GM12878 (cell line): ENCODE measurements around the gene BEST2. TPM values are rescaled to one million over a fixed set of nuclear protein-coding genes. Genes with fewer than 3 reads are reported as not detected.

Source experiments
- BCL11A ChIP-seq: IDR thresholded peaks from 2 replicates; pipeline ENCODE4 v1.6.1; 2011; ENCODE audit warnings: low read depth, low read length
- CEBPB ChIP-seq, 2 experiments: fragments of 150-350 bp in 1 of 2; IDR thresholded peaks; 2 replicates each; pipeline ENCODE4 v1.6.1; 2012 to 2014; ENCODE audit warnings: low read depth in 2 of 2, low read length in 2 of 2, borderline replicate concordance in 1 of 2, inconsistent platforms in 1 of 2
- HCFC1 ChIP-seq: fragments of 150-350 bp; IDR thresholded peaks from 2 replicates; pipeline ENCODE4 v1.6.1; 2014; ENCODE audit warnings: low read length
- JUND ChIP-seq: IDR thresholded peaks from 2 replicates; pipeline ENCODE4 v1.6.1; 2012; ENCODE audit warnings: low read depth, mild to moderate bottlenecking, low read length, improper control_type of control experiment, moderate library complexity
- MEF2B ChIP-seq: fragments of 450-650 bp; IDR thresholded peaks from 2 replicates; pipeline ENCODE4 v1.6.1; 2018; ENCODE audit warnings: mild to moderate bottlenecking, moderate library complexity; ENCODE audit not compliant: partially characterized antibody, poor library complexity, severe bottlenecking
- MXI1 ChIP-seq: fragments of 150-350 bp; IDR thresholded peaks from 2 replicates; pipeline ENCODE4 v1.6.1; 2011; ENCODE audit warnings: low read depth, mild to moderate bottlenecking, inconsistent platforms, low read length, improper control_type of control experiment
- MYC ChIP-seq: IDR thresholded peaks from 2 replicates; pipeline ENCODE4 v1.6.1; 2011; ENCODE audit warnings: mild to moderate bottlenecking, low read length, moderate library complexity, inconsistent platforms; ENCODE audit not compliant: insufficient read depth, insufficient replicate concordance, insufficient read length, severe bottlenecking
- NFYA ChIP-seq: IDR thresholded peaks from 2 replicates; pipeline ENCODE4 v1.6.1; 2011; ENCODE audit warnings: low read depth, mild to moderate bottlenecking, low read length, improper control_type of control experiment, borderline replicate concordance
- PAX5 ChIP-seq: IDR thresholded peaks from 2 replicates; pipeline ENCODE4 v1.6.1; 2011; ENCODE audit warnings: low read depth, low read length, borderline replicate concordance
- POLR2AphosphoS2 ChIP-seq: IDR thresholded peaks from 2 replicates; pipeline ENCODE4 v1.6.1; 2011; ENCODE audit warnings: low read depth, mild to moderate bottlenecking, low read length, improper control_type of control experiment, moderate library complexity
- RCOR1 ChIP-seq: conservative IDR thresholded peaks from 2 replicates; pipeline ENCODE4 v1.6.1; 2012; ENCODE audit warnings: low read depth, low read length, improper control_type of control experiment
- TCF3 ChIP-seq: IDR thresholded peaks from 2 replicates; pipeline ENCODE4 v1.6.1; 2012; ENCODE audit warnings: low read depth, mild to moderate bottlenecking, low read length, borderline replicate concordance; ENCODE audit not compliant: insufficient read depth
- ZBED1 ChIP-seq: IDR thresholded peaks from 2 replicates; pipeline ENCODE4 v1.6.1; 2016; ENCODE audit warnings: borderline replicate concordance
- ZNF207 ChIP-seq: fragments of 450-650 bp; IDR thresholded peaks from 2 replicates; pipeline ENCODE4 v1.6.1; 2014; ENCODE audit warnings: antibody characterized with exemption, mild to moderate bottlenecking, borderline replicate concordance
- ZNF217 ChIP-seq: fragments of 450-650 bp; IDR thresholded peaks from 2 replicates; pipeline ENCODE4 v1.6.1; 2017; ENCODE audit warnings: antibody characterized with exemption, mild to moderate bottlenecking
- ZNF24 ChIP-seq: fragments of 450-650 bp; IDR thresholded peaks from 2 replicates; pipeline ENCODE4 v1.6.1; 2017; ENCODE audit warnings: antibody characterized with exemption, mild to moderate bottlenecking
- polyA plus RNA-seq, 11 experiments: library from polyadenylated mRNA; depleted of rRNA in 4 of 11; unstranded in 6 of 11; stranded (reverse) in 5 of 11; fragments of >200 nt; fragmentation: Nextera tagmentation in 4 of 11; fragmentation: Illumina TruSeq in 1 of 11; extraction: Ambion mirVana in 4 of 11; extraction: Trizol in 1 of 11; gene quantifications; 1 replicate in 1 of 11; 2 replicates in 10 of 11; pipeline versions ENCODE4 v1.2.1 to v1.2.3, GENCODE V29; 2011 to 2016; ENCODE audit warnings: inconsistent platforms in 2 of 11, missing spikeins in 2 of 11, low read depth in 1 of 11
- total RNA-seq, 4 experiments: library from RNA; depleted of rRNA in 3 of 4; stranded (reverse); fragments of >200 nt in 3 of 4; fragmentation: Illumina TruSeq in 1 of 4; extraction: Trizol in 1 of 4; gene quantifications; 2 replicates each; pipeline versions ENCODE4 v1.2.1 to v1.2.3, GENCODE V29; 2013 to 2021
- TF ChIP-seq, protein P1 (sequence below): IDR thresholded peaks from 2 replicates; pipeline ENCODE4 v1.6.1; 2012; ENCODE audit warnings: low read depth, low read length, improper control_type of control experiment
- TF ChIP-seq, protein P2 (sequence below): fragments of 450-650 bp; IDR thresholded peaks from 2 replicates; pipeline ENCODE4 v1.6.1; 2017; ENCODE audit warnings: borderline replicate concordance
- TF ChIP-seq, protein P3 (sequence below): fragments of 450-650 bp; formaldehyde crosslinking; IDR thresholded peaks from 2 replicates; pipeline ENCODE4 v1.5.0; 2022; ENCODE audit warnings: mild to moderate bottlenecking, missing genetic modification characterization
- TF ChIP-seq, protein P4 (sequence below): IDR thresholded peaks from 2 replicates; pipeline ENCODE4 v1.6.1; 2011; ENCODE audit warnings: mild to moderate bottlenecking, low read depth, low read length, moderate library complexity; ENCODE audit not compliant: insufficient replicate concordance

The BEST2 gene
- total and polyA plus RNA-seq, 10 of the 15 experiments (the other 5 are each of a cell fraction or from before 2014, with no cell fraction given) = not detected

DNA sequence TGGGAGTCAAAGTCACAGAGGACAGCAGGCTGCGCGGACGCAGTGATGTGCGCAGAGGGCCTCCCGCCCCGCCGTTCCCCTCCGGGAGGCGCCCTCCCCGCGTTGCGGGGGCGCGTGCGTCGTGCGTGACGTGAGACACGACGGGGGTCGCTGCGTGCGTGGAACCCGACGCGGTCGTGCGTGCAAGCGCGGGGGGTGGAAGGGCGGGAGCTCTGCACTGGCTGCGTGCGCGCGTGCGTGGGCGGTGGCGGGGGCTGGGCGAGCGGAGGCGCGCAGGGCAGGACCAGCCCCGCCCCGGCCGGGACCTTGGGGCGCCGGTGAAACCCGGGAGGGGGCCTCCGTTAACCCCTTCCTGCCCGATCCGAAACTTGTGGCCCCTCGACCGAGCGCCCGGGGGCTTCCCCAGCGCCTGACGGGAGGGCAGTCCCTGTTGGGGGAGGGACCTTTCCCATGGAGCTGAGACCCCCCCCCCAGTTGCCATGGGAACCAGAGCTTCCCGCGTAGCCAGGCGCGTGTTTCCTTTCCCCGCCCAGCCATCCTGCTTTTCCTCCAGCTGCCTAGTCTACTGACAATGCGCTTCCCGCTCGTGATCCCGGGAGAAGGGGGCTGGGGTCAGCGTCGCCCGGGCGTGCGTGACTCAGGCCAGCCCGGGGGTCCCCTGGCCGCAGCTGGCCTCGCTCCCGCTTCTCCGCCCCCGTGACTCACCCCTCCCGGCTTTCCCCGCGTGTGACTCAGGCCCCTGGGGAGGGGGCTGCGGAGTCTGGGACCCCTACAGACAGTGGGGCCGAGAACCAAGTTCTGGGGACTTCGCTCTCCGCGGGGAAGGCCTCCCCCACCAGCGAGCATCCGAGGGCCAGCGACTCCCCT, 31.1 kb downstream of the BEST2 start (continued):
- TF ChIP-seq, protein P1, sequence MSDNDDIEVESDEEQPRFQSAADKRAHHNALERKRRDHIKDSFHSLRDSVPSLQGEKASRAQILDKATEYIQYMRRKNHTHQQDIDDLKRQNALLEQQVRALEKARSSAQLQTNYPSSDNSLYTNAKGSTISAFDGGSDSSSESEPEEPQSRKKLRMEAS = peak; percentile 88
- TF ChIP-seq HCFC1 (peak; percentile 41; the same call in 1 of the 2 replicates), PAX5 (peak; percentile 93; the same call in 1 of the 2 replicates), MEF2B (peak; percentile 63), ZNF207 (peak; percentile 73; the same call in 1 of the 2 replicates), CEBPB (IDR thresholded peaks at IDR 0.05; ENCODE audit: borderline replicate concordance in 1 of 2, low read depth in 2 of 2, low read length in 2 of 2) (peak in 1 of 2 experiments; percentile 51; a peak in 1 of 4 replicates), TCF3 (peak; percentile 79), RCOR1 (no peak; the same call in 1 of the 2 replicates), ZNF24 (peak; percentile 56; the same call in 1 of the 2 replicates), POLR2AphosphoS2 (peak; percentile 76; the same call in 1 of the 2 replicates), ZBED1 (peak; percentile 22; the same call in 1 of the 2 replicates), NFYA (no peak), ZNF217 (peak; percentile 95; the same call in 1 of the 2 replicates), BCL11A (peak; percentile 14; the same call in 1 of the 2 replicates), MXI1 (peak; percentile 84; the same call in 1 of the 2 replicates), JUND (peak; percentile 11; the same call in 1 of the 2 replicates), MYC (peak; percentile 75)
- TF ChIP-seq, protein P2, sequence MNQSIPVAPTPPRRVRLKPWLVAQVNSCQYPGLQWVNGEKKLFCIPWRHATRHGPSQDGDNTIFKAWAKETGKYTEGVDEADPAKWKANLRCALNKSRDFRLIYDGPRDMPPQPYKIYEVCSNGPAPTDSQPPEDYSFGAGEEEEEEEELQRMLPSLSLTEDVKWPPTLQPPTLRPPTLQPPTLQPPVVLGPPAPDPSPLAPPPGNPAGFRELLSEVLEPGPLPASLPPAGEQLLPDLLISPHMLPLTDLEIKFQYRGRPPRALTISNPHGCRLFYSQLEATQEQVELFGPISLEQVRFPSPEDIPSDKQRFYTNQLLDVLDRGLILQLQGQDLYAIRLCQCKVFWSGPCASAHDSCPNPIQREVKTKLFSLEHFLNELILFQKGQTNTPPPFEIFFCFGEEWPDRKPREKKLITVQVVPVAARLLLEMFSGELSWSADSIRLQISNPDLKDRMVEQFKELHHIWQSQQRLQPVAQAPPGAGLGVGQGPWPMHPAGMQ = no peak
- TF ChIP-seq, protein P3, sequence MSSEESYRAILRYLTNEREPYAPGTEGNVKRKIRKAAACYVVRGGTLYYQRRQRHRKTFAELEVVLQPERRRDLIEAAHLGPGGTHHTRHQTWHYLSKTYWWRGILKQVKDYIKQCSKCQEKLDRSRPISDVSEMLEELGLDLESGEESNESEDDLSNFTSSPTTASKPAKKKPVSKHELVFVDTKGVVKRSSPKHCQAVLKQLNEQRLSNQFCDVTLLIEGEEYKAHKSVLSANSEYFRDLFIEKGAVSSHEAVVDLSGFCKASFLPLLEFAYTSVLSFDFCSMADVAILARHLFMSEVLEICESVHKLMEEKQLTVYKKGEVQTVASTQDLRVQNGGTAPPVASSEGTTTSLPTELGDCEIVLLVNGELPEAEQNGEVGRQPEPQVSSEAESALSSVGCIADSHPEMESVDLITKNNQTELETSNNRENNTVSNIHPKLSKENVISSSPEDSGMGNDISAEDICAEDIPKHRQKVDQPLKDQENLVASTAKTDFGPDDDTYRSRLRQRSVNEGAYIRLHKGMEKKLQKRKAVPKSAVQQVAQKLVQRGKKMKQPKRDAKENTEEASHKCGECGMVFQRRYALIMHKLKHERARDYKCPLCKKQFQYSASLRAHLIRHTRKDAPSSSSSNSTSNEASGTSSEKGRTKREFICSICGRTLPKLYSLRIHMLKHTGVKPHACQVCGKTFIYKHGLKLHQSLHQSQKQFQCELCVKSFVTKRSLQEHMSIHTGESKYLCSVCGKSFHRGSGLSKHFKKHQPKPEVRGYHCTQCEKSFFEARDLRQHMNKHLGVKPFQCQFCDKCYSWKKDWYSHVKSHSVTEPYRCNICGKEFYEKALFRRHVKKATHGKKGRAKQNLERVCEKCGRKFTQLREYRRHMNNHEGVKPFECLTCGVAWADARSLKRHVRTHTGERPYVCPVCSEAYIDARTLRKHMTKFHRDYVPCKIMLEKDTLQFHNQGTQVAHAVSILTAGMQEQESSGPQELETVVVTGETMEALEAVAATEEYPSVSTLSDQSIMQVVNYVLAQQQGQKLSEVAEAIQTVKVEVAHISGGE = no peak
- TF ChIP-seq, protein P4, sequence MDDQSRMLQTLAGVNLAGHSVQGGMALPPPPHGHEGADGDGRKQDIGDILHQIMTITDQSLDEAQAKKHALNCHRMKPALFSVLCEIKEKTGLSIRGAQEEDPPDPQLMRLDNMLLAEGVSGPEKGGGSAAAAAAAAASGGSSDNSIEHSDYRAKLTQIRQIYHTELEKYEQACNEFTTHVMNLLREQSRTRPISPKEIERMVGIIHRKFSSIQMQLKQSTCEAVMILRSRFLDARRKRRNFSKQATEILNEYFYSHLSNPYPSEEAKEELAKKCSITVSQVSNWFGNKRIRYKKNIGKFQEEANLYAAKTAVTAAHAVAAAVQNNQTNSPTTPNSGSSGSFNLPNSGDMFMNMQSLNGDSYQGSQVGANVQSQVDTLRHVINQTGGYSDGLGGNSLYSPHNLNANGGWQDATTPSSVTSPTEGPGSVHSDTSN = no peak
